GM19372 (cell line): Measurements from ENCODE around the gene MTERF4.

Experiments
- ATAC-seq: cut with Tn5 transposase; IDR thresholded peaks from one replicate; pipeline ENCODE4 v1.9.1; 2021; ENCODE audit warnings: mild to moderate bottlenecking, low read depth, moderate library complexity; ENCODE audit not compliant: unreplicated experiment

Gene MTERF4

DNA sequence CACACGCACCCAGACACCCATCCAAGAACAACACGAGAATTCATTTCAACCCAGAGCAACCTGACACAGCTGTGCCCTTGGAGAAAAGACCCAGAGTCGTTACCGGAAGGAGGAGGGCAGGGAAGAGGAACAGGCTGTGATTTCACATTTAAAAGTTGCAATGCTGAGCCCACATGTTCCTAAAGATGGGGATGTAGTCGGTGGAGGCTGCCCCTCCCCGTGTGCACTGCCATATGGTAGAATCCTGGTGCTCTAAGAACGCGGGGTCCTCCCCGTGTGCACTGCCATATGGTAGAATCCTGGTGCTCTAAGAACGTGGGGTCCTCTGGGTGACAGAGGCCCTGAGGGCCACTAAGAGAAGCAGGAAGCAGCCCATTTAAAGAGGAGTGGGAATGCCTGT is 10.9 kb downstream of the MTERF4 start:
- no peak for ATAC-seq

DNA sequence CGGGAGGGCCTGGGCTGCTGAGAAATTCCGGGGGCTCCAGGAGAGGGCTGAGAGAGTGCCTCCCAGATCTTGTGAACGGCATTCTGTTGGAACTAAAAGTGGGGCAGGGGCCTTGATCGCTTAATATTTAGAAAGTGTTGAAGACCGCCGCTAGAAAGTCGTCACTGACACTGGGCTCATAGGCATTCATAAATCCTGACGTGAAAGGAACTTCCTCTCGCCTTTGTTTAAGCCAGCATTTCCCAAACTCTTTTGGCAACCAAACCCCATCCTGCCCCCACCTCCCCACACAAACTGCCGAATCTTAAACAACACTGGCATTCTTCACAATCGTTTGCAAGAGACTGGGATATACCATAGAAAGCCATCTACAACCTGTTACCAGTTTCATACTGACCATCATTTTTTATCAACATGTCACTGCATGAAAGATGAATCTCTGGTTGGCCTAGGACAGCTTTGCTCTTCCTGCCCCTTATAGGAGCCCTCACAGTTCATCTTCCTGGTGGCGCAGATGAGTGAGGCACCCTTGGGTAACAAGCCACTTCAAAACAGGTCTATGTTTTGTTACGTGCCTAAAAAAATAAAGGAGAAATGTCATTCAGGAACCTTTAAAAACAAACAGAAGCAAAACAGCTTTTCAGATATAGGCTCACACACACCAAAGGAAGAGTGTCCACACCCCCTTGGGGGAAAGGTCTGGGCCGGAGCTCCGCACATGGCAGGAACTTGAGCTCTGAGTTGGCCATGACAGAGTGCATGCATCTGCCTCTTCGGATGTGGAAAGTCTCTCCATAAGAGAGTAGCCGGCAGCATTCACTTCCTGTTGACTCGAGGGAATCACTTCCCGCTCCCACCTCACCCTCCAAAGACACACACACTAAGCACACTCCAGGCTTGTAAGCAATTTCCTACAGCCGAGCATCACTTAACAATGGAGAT is 13.0 kb downstream of the MTERF4 start:
- ATAC-seq, result no peak

DNA sequence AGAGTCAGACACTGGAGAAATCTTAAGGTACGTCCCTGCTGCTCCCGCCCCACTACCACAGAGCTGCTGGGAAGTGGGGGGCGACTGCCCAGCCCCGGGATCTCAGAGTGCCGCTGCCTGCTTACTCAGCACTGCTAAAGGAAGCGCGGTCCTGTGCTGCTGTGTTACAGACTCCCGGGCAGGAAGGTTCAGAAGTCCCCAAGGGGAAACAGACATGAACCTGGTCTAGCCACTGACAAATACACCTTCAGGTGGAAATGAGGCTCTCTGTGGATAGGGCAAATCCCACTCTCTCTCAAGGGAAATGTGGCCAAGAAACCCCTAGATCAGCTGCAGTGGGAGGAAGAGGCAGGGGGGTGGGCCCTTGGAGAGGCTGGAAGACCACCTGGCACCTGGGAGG is 13.7 kb downstream of the MTERF4 start:
- no peak for ATAC-seq

DNA sequence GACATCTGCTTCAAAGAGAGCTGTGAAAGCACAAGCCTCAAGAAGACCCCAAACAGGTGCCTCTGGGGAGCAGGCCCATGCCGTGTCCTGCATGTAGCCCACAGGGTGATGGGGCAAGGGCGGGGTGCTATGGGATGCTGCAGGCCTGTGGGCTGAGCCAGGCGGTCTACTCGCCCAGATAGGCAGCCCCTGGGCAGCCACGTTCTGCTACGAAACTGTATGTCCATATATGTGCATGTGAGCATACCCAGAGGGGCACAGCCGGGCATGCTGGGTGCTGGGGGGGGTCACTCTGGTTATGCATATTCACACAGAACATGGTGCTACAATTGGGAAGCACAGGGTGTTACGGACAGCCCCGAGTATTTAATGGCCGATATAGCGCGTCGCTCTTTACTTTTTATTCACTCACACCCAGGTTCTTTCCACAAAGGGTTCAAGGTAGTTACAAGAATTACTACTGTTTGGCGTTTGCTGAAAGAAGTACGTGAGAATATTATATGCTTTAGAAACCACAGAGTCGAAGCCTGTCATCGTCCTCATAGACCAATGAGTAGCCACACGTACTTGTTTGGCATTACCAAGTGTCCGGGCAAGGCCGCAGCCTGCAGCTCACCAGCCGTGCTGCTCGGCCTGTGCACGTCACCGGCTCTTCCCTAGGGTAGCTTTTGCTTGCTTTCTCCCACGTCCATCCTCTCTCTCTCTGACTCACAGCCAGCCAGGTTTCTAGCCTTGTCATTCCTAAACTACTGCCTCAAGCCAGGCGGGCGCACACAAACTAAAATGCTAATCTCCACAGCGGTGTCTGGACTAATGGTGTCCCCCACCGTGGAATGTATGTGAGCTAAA is 14.4 kb downstream of the MTERF4 start:
- ATAC-seq, result no peak

DNA sequence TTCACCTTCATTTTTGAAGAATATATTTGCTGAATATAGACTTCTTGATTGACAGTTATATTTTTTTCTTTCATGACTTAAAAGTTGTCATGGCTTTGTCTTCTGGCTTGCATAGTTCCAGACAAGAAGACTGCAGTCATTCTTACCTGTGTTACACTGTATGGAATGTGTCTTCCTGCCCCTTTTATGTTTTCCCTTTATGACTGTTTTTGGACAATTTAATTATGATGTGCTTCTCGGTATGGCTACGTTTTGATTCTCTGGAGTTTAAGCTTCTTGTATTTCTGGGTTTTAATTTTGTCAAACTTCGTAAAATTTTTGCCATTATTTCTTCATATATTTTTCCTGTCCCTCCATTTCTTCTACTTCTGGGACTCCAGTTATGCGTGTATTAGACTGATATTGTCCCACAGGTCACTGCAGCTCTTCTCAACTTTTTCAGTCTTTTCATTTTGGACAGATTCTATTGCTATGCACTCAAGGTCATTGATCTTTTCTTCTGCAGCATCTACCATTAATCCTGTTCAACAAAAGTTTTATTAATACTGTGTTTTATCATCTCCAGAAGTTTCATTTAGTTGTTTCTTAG is 17.1 kb downstream of the MTERF4 start:
- ATAC-seq, result no peak

DNA sequence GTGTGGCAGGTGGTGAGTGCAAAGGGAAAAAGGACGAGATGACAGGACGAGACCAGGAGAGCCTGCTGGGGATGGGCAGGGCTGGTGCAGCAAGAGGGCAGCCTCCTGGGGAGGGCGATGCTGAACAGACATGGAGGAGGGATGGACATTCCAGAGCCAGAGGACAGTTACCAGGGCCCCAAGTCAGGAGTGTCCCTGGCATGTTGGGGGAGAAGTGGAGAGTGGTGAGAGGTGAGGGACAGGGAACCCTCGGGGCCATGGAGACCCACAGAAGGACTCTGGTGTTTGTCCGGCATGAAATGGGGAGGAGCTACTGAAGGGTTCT is 19.0 kb downstream of the MTERF4 start:
- ATAC-seq, result no peak

DNA sequence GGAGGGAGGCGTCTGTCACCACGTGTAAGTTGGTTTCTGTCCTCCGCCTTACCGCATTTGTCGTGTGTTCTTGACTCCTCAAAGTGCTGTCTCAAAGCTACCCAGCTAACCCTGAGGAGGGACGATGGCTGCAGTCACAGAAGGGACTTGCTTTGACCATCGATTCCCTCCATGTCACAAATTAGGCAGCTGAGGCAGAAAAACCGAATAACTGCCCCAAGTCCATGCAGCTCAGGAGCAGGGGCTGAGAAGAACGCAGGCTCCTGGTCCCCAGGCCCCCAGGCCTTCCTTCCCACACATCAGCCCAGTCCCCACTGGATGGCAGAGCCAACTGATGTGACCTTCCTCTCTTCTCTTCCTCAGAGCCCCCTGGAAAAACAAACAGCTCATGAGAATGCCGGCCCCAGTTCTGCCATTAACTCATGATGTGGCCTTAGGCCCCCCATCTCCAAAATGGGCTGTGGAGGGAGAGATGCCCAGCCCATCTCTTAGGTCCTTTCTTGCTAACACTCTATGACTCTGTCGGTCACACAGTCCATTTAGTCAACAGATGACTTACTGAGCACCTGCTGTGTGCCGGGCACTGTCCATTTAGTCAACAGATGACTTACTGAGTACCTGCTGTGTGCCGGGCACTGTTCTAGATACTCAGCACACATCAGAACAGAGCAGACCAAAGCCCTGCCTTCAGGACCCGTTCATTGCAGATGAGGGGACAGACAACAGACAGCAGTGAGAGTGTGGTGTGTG is 19.6 kb downstream of the MTERF4 start:
- no peak for ATAC-seq

DNA sequence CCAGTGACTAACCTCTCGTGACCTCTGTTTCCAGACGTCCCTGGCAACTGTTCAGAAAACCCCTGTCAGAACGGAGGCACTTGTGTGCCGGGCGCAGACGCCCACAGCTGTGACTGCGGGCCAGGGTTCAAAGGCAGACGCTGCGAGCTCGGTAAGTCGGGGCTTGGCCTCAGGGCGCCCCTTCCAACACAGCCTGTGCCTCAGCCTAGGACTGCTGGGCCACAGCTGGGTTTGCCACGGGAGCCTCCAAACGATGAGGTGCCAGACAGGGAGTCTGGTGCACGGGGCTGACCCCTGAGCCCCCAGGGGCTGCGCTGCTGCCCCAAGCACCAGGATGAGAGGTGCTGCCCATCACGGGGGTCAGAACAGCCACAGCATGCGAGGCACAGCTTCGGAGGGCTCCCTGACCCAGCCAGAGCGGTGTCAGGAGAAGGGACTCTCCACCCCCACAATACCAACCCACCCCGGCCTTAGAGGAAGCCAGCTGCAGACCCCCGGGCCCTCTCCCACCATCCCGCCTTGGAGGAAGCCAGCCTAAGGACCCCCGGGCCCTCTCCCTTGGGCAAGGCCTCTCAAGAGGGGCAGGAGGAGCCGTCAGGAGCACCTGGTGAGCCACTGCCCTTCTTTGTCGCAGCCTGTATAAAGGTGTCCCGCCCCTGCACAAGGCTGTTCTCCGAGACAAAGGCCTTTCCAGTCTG is 20.3 kb downstream of the MTERF4 start:
- no peak for ATAC-seq

DNA sequence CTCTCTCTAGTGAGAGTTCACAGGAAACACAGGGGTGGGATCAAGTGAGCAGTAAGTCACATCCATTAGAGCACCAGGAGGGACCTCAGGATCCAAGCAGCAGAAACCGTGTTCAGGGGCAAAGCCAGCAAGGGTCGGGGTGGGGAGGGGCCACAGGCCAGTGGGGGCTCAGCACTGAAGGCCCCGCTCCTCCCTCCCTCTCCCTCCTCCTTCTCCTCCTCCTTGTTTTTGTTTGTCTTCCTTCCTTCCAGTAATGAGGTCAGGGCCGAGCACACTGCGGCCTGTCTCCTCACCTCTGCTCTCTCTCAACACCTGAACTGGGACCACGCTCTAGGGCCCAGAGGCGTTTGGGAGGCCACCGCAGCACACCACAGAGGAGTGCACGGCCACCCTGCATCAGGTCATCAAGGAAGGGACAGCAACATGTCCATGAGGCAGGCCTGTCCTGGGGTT is 20.9 kb downstream of the MTERF4 start:
- ATAC-seq, result no peak

DNA sequence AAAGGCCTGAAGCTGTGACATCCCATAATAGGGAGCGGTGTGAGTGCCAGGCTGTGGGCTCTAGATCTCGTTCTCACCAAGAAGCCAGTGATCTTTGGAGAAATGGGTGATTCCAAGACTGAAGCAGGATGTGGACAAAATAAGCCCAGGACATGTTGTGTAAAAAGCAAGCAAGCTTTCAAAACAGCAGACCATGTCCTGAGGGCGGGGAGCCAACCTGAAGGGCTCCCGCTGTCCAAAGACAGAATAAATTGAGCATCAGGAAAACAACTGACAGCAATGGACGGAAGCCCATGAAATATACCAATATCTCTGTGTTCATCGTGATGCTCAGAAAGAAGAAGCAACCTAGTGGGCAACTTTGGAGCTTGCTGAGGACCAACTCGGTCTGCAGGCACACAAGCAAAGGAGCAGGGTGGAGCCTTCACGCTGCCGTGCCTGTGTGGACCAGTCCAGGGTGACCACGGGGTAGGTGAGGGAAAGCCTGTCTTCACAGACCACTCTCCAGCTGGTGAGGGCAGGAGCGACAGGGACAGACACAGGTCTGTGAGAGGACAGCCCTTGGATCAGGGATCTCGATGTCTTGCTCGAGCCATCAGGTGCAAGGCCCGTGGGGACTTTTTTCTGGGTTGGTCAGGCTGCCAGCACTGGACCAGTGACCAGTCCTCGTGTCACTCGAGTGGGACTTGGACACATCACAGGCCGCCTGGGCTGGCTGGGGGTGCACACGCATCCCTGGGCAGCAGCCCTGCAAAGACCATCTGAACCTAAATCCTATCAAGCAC is 21.5 kb downstream of the MTERF4 start:
- ATAC-seq, result no peak

DNA sequence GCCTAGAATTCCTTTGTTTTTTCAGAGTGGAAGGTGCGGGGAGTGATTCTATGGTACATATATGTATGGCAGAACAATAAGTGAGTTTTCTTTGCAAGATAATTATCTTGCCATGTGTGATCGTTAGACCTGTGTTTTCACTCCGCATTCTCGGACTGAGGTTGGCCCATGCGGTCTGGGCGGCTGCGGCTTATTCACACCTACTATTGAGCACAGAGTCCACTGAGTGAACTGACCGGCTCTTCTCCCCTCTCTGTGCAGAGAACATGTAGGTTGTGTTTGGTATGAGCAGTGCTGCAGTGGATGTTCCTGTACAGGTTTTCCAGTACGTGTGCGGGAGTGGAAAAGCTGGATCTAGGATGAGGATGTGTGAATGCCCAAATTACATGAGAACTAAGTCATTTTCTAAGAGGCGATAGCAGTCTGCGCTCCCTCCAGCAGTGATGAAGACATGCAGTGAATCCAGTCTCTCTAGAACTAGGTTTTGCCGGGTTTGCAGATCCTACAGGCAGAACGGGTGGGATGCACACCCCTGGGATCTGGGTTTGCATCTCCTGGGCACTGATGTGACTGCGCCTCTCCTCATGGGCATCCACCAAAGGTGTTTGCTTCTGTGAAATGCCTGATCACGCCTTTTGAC is 27.1 kb downstream of the MTERF4 start:
- ATAC-seq, result no peak

DNA sequence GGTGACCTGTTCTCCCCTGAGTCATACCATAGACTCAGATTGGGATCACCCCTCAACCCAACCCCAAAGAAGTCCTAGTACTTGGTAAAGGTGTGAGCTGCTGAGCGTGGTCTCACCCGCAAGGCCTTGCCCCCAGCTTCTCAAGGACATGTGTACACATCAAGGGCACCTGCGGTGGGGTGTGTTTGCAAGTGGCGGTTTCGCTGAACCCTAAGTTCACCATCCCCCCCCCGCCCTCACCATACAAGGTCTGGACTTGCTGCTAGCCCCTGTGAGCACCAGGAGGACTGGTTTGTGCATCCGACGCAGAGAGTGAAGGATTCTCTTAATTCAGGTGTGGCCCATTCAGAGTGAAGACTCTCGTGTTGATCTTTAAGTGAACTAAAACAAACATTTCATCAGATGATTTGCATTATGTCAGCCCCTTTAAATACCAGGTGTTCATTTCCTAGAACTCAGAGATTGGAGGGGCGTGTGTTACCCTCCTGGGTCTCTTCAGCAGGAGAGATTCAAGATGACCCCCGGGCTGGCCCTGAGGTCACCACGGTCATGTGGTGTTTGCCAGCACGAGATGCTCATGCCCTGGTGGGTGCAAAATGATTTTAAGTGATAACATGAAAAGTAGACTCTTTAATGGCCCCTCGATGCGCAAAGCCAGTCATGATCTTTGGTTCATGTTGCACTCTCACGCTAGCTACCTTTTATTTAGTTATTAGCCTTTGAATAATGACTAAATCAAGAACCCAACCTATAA is 27.8 kb downstream of the MTERF4 start:
- no peak for ATAC-seq

DNA sequence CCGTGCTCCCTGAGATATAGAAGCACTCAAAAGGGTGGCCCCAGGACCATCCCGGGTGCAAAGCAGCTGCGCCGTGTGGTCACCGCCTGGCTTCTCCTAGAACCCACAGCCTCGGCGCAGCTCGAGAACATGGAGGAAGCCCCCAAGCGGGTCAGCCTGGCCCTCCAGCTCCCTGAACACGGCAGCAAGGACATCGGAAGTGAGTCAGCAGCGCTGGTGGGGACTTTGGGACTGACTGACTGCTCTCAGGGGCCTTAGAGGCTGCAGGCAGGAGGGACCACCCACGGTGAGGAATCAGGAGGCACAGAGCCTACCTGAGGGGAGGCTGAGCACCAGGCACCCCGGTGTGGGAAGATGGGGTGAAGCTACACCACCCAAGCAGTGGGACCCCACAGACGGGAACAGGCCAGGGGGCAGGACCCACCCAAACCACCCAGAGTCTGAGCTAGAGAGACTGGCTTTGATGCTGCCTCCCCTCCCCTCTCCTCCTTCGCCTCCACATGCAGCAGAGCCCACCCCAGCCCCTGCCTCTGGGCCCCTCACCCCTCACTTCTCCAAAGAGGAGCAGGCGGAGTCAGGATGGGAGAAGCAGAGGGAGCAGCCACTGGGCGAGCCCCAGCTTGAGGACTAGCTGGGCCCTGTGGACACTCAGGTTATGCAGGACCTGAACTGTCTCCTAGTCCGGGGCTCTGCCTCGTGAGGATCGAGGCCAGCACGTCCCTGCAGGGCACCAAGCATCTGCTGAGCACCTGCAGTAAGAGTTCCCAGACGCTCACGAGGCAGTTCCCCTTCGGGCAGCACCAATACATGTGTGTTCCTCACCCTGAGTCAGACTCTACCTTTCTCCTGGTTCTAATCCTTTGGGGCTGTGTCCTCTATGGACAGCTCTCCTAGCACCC is 28.7 kb downstream of the MTERF4 start:
- ATAC-seq, result no peak

DNA sequence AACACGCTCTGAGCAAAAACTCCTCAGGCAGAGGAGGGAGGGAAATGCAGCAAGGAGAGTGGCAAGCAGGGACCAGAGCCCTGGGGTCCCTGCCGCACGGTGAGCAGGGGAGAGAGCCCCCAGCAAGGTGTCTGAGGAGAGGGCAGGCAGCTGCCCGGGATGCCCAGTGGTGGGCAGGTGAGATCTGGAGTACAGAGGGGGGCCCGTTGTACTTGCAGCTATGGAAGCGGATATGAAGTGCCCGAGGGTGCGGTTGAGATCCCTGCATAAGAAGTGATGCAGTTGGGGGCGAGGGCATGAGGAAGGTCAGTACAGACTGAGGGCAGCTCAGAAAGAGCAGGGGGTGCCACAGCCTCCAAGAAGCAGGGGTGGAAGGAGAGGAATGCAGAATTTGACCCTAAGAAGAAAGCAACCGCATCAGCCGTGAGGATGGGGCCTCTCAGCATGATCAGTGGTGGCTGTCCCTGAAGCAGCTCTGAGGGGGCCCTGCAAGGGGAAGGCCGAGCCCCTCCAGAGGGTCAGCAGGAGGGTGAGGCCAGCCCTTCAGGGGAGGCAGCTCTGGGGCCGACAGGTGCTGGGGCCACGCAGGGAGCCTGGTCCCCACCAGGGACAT is 29.4 kb downstream of the MTERF4 start:
- ATAC-seq, result no peak

DNA sequence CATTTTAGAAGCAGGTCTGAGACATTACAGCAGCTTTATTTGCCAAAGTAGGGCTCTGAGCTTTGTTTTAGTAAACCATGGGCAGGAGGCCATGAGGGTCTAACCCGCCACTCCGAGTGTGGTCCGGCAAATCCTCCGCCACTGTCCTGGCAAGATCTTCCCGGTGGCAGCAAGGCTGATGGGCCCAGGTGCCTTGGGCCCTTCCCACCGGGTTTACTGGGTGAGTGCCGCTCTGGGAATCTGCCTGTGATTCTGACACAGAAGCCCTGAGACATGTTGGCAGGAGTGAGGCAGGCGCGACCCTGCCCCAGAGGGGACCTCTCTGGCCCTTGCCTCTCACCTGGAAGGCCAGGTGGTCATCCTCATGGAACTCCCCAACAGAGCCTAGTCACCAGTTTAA is 29.9 kb downstream of the MTERF4 start:
- no peak for ATAC-seq

DNA sequence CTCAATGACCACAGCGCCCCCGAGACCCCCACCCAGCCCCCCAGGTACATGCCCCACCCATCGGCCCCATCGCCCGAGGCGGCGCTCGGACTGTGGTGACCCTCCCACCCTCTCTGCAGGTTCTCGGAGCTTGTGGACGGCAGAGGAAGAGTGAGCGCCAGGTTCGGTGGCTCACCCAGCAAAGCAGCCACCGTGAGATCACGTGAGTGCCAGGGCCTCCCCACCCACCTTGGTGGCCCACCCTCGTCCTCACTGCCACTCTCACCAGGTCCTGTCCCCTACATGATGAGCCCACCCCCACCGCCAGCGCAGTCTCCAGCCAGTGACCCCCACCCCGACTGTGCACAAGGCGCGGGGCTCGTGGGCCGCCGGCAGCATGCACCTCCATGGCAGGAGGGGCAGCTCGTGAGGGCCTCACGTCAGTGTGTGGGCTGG is 30.4 kb downstream of the MTERF4 start:
- no peak for ATAC-seq
